ENCODE results near the gene ROCK2. TPM values are rescaled to one million over a fixed set of nuclear protein-coding genes. Genes with fewer than 3 reads are reported as not detected.

ROCK2 gene
- total and polyA plus RNA-seq, 2 of the 13 experiments (the other 11 are each of a cell fraction or from before 2014, with no cell fraction given): 38.1 to 119 TPM

DNA sequence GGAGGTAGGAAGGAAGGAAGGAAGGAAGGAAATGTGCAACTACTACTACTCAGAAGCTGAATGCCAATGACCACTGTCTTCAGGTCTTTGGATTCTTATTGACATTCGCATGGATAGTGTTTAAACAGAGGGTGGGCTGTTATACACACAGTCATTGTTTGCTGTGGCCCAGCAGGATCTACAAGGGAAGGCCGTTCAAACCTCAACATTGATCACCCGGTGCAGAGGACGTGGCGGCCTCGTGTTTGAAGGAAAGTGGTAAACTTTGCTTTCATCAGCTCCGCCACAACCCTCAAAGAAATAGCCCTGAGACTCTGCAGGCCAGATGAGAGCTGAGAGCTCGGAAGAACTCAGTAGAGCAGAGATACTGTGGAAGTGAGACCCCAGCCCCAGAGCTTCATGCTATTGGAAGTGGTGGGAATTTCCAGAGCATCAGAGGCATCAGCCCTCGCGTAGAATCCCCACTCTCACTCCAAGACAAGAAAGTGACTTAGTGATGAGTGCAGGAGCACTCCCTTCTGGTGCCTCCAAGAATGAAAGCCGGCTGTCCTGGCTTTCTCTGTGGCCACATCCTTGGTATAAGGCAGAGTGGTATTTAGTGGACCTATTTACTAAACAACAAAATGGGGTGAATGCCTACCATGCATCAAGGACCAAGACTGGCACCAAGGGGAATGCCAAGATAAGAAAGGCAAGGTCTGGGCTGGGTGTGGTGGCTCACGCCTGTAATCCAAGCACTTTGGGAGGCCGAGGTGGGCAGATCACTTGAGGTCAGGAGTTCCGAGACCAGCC lies 10.1 kb upstream of the ROCK2 start (continued):
- TF ChIP-seq, protein P1, sequence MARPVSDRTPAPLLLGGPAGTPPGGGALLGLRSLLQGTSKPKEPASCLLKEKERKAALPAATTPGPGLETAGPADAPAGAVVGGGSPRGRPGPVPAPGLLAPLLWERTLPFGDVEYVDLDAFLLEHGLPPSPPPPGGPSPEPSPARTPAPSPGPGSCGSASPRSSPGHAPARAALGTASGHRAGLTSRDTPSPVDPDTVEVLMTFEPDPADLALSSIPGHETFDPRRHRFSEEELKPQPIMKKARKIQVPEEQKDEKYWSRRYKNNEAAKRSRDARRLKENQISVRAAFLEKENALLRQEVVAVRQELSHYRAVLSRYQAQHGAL (CRISPR knock-in tag; IDR thresholded peaks at IDR 0.05; ENCODE audit: not compliant biosample characterization): no peak
- TF ChIP-seq DZIP1 (CRISPR knock-in tag; IDR thresholded peaks at IDR 0.05) (no peak), SMARCC2 (IDR thresholded peaks at IDR 0.05) (peak; percentile 84; the same call in 1 of the 2 replicates), ZNF34 (CRISPR knock-in tag; IDR thresholded peaks at IDR 0.05; ENCODE audit: borderline replicate concordance) (peak; percentile 21; the same call in 1 of the 2 replicates), CBX2 (IDR thresholded peaks at IDR 0.05; ENCODE audit: low read depth, low read length) (no peak), CBX2 (CRISPR knock-in tag; IDR thresholded peaks at IDR 0.05; ENCODE audit: low read depth) (0 out of 2 replicates have a peak, but pooled peaks have one; percentile 4), HOXD1 (CRISPR knock-in tag; IDR thresholded peaks at IDR 0.05) (peak; percentile 98), ZNF546 (CRISPR knock-in tag; conservative IDR thresholded peaks at IDR 0.05) (0 out of 2 replicates have a peak, but pooled peaks have one; percentile 40), ZNF143 (CRISPR knock-in tag; IDR thresholded peaks at IDR 0.05) (0 out of 2 replicates have a peak, but pooled peaks have one; percentile 66), MEIS1 (CRISPR knock-in tag; IDR thresholded peaks at IDR 0.05; ENCODE audit: borderline replicate concordance) (peak; percentile 94; the same call in 1 of the 2 replicates), ZMYM3 (CRISPR knock-in tag; IDR thresholded peaks at IDR 0.05) (peak; percentile 92), ZNF451 (CRISPR knock-in tag; IDR thresholded peaks at IDR 0.05) (peak; percentile 74; the same call in 1 of the 2 replicates), CHD4 (IDR thresholded peaks at IDR 0.05; ENCODE audit: borderline replicate concordance, low read length) (no peak; the same call in 1 of the 2 replicates), NFKBIZ (CRISPR knock-in tag; IDR thresholded peaks at IDR 0.05) (peak; percentile 98), ONECUT2 (CRISPR knock-in tag; IDR thresholded peaks at IDR 0.05) (peak; percentile 95), RBM22 (optimal IDR thresholded peaks at IDR 0.05; ENCODE audit: low read length) (peak; percentile 57), FOXJ3 (CRISPR knock-in tag; IDR thresholded peaks at IDR 0.05; ENCODE audit: borderline replicate concordance) (peak; percentile 99), ZNF770 (CRISPR knock-in tag; IDR thresholded peaks at IDR 0.05) (peak; percentile 85), PRPF4 (IDR thresholded peaks at IDR 0.05; ENCODE audit: low read depth, low read length, poor library complexity, severe bottlenecking) (no peak)
- TF ChIP-seq, protein P2, sequence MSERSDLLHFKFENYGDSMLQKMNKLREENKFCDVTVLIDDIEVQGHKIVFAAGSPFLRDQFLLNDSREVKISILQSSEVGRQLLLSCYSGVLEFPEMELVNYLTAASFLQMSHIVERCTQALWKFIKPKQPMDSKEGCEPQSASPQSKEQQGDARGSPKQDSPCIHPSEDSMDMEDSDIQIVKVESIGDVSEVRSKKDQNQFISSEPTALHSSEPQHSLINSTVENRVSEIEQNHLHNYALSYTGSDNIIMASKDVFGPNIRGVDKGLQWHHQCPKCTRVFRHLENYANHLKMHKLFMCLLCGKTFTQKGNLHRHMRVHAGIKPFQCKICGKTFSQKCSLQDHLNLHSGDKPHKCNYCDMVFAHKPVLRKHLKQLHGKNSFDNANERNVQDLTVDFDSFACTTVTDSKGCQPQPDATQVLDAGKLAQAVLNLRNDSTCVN (CRISPR knock-in tag; IDR thresholded peaks at IDR 0.05; ENCODE audit: borderline replicate concordance): peak; percentile 91; the same call in 1 of the 2 replicates
- TF ChIP-seq, protein P3, sequence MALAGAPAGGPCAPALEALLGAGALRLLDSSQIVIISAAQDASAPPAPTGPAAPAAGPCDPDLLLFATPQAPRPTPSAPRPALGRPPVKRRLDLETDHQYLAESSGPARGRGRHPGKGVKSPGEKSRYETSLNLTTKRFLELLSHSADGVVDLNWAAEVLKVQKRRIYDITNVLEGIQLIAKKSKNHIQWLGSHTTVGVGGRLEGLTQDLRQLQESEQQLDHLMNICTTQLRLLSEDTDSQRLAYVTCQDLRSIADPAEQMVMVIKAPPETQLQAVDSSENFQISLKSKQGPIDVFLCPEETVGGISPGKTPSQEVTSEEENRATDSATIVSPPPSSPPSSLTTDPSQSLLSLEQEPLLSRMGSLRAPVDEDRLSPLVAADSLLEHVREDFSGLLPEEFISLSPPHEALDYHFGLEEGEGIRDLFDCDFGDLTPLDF (CRISPR knock-in tag; IDR thresholded peaks at IDR 0.05): peak; percentile 48; the same call in 1 of the 2 replicates

Data from HepG2 (cell line).